Gastrocnemius medialis (tissue), 4 donors: Measurements from ENCODE around the gene SH2B3.

ENCODE experiments used
- CTCF ChIP-seq, 5 experiments: fragments of 450-650 bp in 3 of 5; fragments of 200-600 bp in 2 of 5; sonication (generic) in 2 of 5; IDR thresholded peaks in 4 of 5; conservative IDR thresholded peaks in 1 of 5; 1 replicate in 4 of 5; 2 replicates in 1 of 5; pipeline ENCODE4 v1.5.1; 2016 to 2019; ENCODE audit warnings: antibody characterized with exemption in 5 of 5, mild to moderate bottlenecking in 3 of 5, moderate library complexity in 3 of 5
- POLR2A ChIP-seq, 2 donors: fragments of 450-650 bp; IDR thresholded peaks; one replicate each; pipeline ENCODE4 v1.6.1; 2017; ENCODE audit warnings: antibody characterized with exemption in 2 of 2, mild to moderate bottlenecking in 2 of 2, moderate library complexity in 2 of 2

- no peak for TF ChIP-seq CTCF (IDR thresholded peaks at IDR 0.05 in 4 of 5, conservative IDR thresholded peaks at IDR 0.05 in 1 of 5)
- TF ChIP-seq POLR2A (IDR thresholded peaks at IDR 0.05) = no peak
Measured at GRCh38 chr12:111390910-111391309, 14.8 kb upstream of the SH2B3 start.
